K562 (cell line): ENCODE data around the gene ITGAL. TPM values are rescaled to one million over a fixed set of nuclear protein-coding genes. Genes with fewer than 3 reads are reported as not detected.

Experiments used
- CBFB ChIP-seq: sonication (generic); formaldehyde crosslinking; IDR thresholded peaks from 2 replicates; pipeline ENCODE4 v1.4.0; 2020; ENCODE audit warnings: mild to moderate bottlenecking, missing genetic modification reagents
- CEBPZ ChIP-seq: fragments of 150-350 bp; IDR thresholded peaks from 2 replicates; pipeline ENCODE4 v1.6.1; 2014; ENCODE audit warnings: low read depth, mild to moderate bottlenecking, low read length, borderline replicate concordance
- FOXK1 ChIP-seq: sonication (generic); formaldehyde crosslinking; IDR thresholded peaks from 2 replicates; pipeline ENCODE4 v1.8.0; 2022; ENCODE audit warnings: missing genetic modification reagents, mild to moderate bottlenecking, borderline replicate concordance
- FUS ChIP-seq: fragments of 200-400 bp; formaldehyde crosslinking; optimal IDR thresholded peaks from 2 replicates; pipeline ENCODE3; 2017; ENCODE audit warnings: low read depth, low read length
- HNRNPH1 ChIP-seq: fragments of 200-400 bp; formaldehyde crosslinking; optimal IDR thresholded peaks from 2 replicates; pipeline ENCODE3; 2017; ENCODE audit warnings: low read depth, mild to moderate bottlenecking, low read length, moderate library complexity
- KAT7 ChIP-seq: sonication (generic); formaldehyde crosslinking; IDR thresholded peaks from 2 replicates; pipeline ENCODE4 v1.8.0; 2022; ENCODE audit warnings: missing genetic modification reagents, mild to moderate bottlenecking, borderline replicate concordance
- NCOA2 ChIP-seq, 2 experiments: fragments of 450-650 bp; IDR thresholded peaks; 2 replicates each; pipeline ENCODE4 v1.6.1; 2018; ENCODE audit warnings: mild to moderate bottlenecking in 2 of 2, moderate library complexity in 1 of 2; ENCODE audit not compliant: partially characterized antibody in 2 of 2
- OTX1 ChIP-seq: fragments of 450-650 bp; formaldehyde crosslinking; IDR thresholded peaks from 2 replicates; pipeline ENCODE4 v1.4.0; 2022; ENCODE audit warnings: mild to moderate bottlenecking
- PTTG1 ChIP-seq: fragments of 450-650 bp; IDR thresholded peaks from 2 replicates; pipeline ENCODE4 v1.6.1; 2016; ENCODE audit warnings: low read depth, mild to moderate bottlenecking, missing genetic modification characterization, missing compliant biosample characterization
- STAT5B ChIP-seq: fragments of 250-450 bp; sonication (Bioruptor Pico); IDR thresholded peaks from 2 replicates; pipeline ENCODE4 v1.8.0; 2021; ENCODE audit warnings: mild to moderate bottlenecking, inconsistent platforms
- TEAD2 ChIP-seq: fragments of 450-650 bp; IDR thresholded peaks from 2 replicates; pipeline ENCODE4 v1.6.1; 2016; ENCODE audit warnings: missing genetic modification characterization, control low read depth, missing compliant biosample characterization
- THRA ChIP-seq: fragments of 450-650 bp; IDR thresholded peaks from 2 replicates; pipeline ENCODE4 v1.6.1; 2017; ENCODE audit warnings: mild to moderate bottlenecking, moderate library complexity
- U2AF1 ChIP-seq: fragments of 200-400 bp; formaldehyde crosslinking; optimal IDR thresholded peaks from 2 replicates; pipeline ENCODE3; 2017; ENCODE audit warnings: mild to moderate bottlenecking, low read depth, low read length, moderate library complexity
- ZBED1 ChIP-seq: IDR thresholded peaks from 2 replicates; pipeline ENCODE4 v1.6.1; 2014
- ZBTB5 ChIP-seq: fragments of 450-650 bp; IDR thresholded peaks from 2 replicates; pipeline ENCODE4 v1.6.1; 2017; ENCODE audit warnings: antibody characterized with exemption
- ZNF175 ChIP-seq: fragments of 200-800 bp; sonication (Bioruptor generic); IDR thresholded peaks from 2 replicates; pipeline ENCODE4 v1.6.1; 2016; ENCODE audit warnings: low read depth, mild to moderate bottlenecking, missing genetic modification characterization, missing compliant biosample characterization
- ZNF282 ChIP-seq: sonication (generic); formaldehyde crosslinking; IDR thresholded peaks from 2 replicates; pipeline ENCODE4 v1.8.1; 2023; ENCODE audit warnings: missing genetic modification reagents
- ZNF507 ChIP-seq: conservative IDR thresholded peaks from 2 replicates; pipeline ENCODE4 v1.6.1; 2017; ENCODE audit warnings: missing genetic modification characterization, missing compliant biosample characterization
- ZZZ3 ChIP-seq: fragments of 450-650 bp; IDR thresholded peaks from 2 replicates; pipeline ENCODE4 v1.6.1; 2016; ENCODE audit warnings: antibody characterized with exemption, mild to moderate bottlenecking, moderate library complexity
- polyA plus RNA-seq, 8 experiments: library from polyadenylated mRNA; depleted of rRNA in 4 of 8; stranded (reverse) in 5 of 8; unstranded in 3 of 8; fragments of >200 nt; fragmentation: Nextera tagmentation in 2 of 8; fragmentation: Illumina TruSeq in 1 of 8; extraction: Ambion mirVana in 2 of 8; extraction: Trizol in 1 of 8; gene quantifications; 2 replicates each; pipeline versions ENCODE4 v1.2.1 to v1.2.3, GENCODE V29; 2011 to 2014; ENCODE audit warnings: inconsistent platforms in 1 of 8, missing spikeins in 1 of 8
- total RNA-seq, 7 experiments: library from RNA; depleted of rRNA in 6 of 7; stranded (reverse); fragments of >200 nt in 6 of 7; fragmentation: Illumina TruSeq in 2 of 7; extraction: Trizol in 2 of 7; gene quantifications; 2 replicates each; pipeline versions ENCODE4 v1.2.1 to v1.2.3, GENCODE V29; 2011 to 2021; ENCODE audit warnings: low replicate concordance in 1 of 7
- TF ChIP-seq, protein P1 (sequence below): sonication (generic); formaldehyde crosslinking; IDR thresholded peaks from 2 replicates; pipeline ENCODE4 v1.8.1; 2023; ENCODE audit warnings: mild to moderate bottlenecking, missing genetic modification reagents

Gene ITGAL
- total and polyA plus RNA-seq, 9 of the 15 experiments (the other 6 are each of a cell fraction or from before 2014, with no cell fraction given) = 0.01 to 0.53 TPM; not detected in 7

GRCh38 chr16:30541502-30542329, 69.2 kb downstream of the ITGAL start (continued):
- no peak for TF ChIP-seq U2AF1
- no peak for TF ChIP-seq ZZZ3
- TF ChIP-seq FOXK1 (CRISPR knock-in tag) = no peak
- TF ChIP-seq HNRNPH1 = no peak
- TF ChIP-seq CEBPZ = no peak
- TF ChIP-seq THRA = no peak
- no peak for TF ChIP-seq NCOA2 (IDR thresholded peaks at IDR 0.05; ENCODE audit: partially characterized antibody in 2 of 2)
- no peak for TF ChIP-seq OTX1 (CRISPR knock-in tag)
- no peak for TF ChIP-seq PTTG1
- no peak for TF ChIP-seq FUS
- no peak for TF ChIP-seq ZBED1
- no peak for TF ChIP-seq ZNF175 (CRISPR knock-in tag)
- no peak for TF ChIP-seq STAT5B (CRISPR knock-in tag)
- TF ChIP-seq, protein P1, sequence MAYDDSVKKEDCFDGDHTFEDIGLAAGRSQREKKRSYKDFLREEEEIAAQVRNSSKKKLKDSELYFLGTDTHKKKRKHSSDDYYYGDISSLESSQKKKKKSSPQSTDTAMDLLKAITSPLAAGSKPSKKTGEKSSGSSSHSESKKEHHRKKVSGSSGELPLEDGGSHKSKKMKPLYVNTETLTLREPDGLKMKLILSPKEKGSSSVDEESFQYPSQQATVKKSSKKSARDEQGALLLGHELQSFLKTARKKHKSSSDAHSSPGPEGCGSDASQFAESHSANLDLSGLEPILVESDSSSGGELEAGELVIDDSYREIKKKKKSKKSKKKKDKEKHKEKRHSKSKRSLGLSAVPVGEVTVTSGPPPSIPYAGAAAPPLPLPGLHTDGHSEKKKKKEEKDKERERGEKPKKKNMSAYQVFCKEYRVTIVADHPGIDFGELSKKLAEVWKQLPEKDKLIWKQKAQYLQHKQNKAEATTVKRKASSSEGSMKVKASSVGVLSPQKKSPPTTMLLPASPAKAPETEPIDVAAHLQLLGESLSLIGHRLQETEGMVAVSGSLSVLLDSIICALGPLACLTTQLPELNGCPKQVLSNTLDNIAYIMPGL (CRISPR knock-in tag) = no peak
- no peak for TF ChIP-seq KAT7
- no peak for TF ChIP-seq CBFB (CRISPR knock-in tag)
- TF ChIP-seq TEAD2 (tag) = no peak
- TF ChIP-seq ZNF507 = no peak
- TF ChIP-seq ZNF282 (CRISPR knock-in tag) = no peak
- no peak for TF ChIP-seq ZBTB5
